Smooth muscle cell (in vitro differentiated cells): ENCODE measurements around the gene CDH23. TPM values are rescaled to one million over a fixed set of nuclear protein-coding genes. Genes with fewer than 3 reads are reported as not detected.

Source experiments
- DNase-seq: peaks from one replicate; lab custom pipeline; 2025; ENCODE audit not compliant: unreplicated experiment; lab: John Stamatoyannopoulos, UW
- H2AFZ ChIP-seq: fragments of 200-600 bp; sonication (generic); 2 replicates; pipeline ENCODE4 v1.6.0; 2016; ENCODE audit warnings: antibody characterized with exemption, low read depth, mild to moderate bottlenecking
- H3F3A ChIP-seq: fragments of 200-600 bp; sonication (generic); 2 replicates; pipeline ENCODE4 v1.6.0; 2017; ENCODE audit warnings: antibody characterized with exemption, low read depth
- H3K27ac ChIP-seq: fragments of 200-600 bp; sonication (generic); 2 replicates; pipeline ENCODE4 v1.5.1; 2016; ENCODE audit warnings: low read depth, mild to moderate bottlenecking
- H3K27me3 ChIP-seq: fragments of 200-600 bp; sonication (generic); 2 replicates; pipeline ENCODE4 v1.6.1; 2016; ENCODE audit warnings: low read depth, mild to moderate bottlenecking
- H3K36me3 ChIP-seq: fragments of 200-600 bp; sonication (generic); 2 replicates; pipeline ENCODE4 v1.5.1; 2016; ENCODE audit warnings: low read depth
- H3K4me1 ChIP-seq: fragments of 200-600 bp; sonication (generic); 2 replicates; pipeline ENCODE4 v1.5.1; 2016; ENCODE audit warnings: low read depth
- H3K4me2 ChIP-seq: fragments of 200-600 bp; sonication (generic); 2 replicates; pipeline ENCODE4 v1.6.0; 2016; ENCODE audit warnings: mild to moderate bottlenecking
- H3K4me3 ChIP-seq: fragments of 200-600 bp; sonication (generic); 2 replicates; pipeline ENCODE4 v1.5.1; 2016; ENCODE audit warnings: mild to moderate bottlenecking
- H3K79me2 ChIP-seq: fragments of 200-600 bp; sonication (generic); 2 replicates; pipeline ENCODE4 v1.6.0; 2016; ENCODE audit warnings: low read depth, mild to moderate bottlenecking
- H3K9ac ChIP-seq: fragments of 200-600 bp; sonication (generic); 2 replicates; pipeline ENCODE4 v1.6.0; 2016; ENCODE audit warnings: low read depth
- H3K9me3 ChIP-seq: fragments of 200-600 bp; sonication (generic); replicated peaks from 2 replicates; pipeline ENCODE4 v1.5.1; 2016; ENCODE audit warnings: low read depth
- H4K20me1 ChIP-seq: fragments of 200-600 bp; sonication (generic); 2 replicates; pipeline ENCODE4 v1.6.0; 2016; ENCODE audit warnings: low read depth
- CTCF ChIP-seq: fragments of 200-600 bp; sonication (generic); IDR thresholded peaks from 2 replicates; pipeline ENCODE4 v1.5.1; 2017; ENCODE audit warnings: borderline replicate concordance, mild to moderate bottlenecking, antibody characterized with exemption; ENCODE audit not compliant: insufficient read depth, poor library complexity, severe bottlenecking
- WGBS: methylation state at CpG from one replicate; pipeline ENCODE4 v1.1.7; 2016; ENCODE audit warnings: low lambda C conversion rate; 5-methylcytosine and 5-hydroxymethylcytosine counted together
- polyA plus RNA-seq: library from polyadenylated mRNA; unstranded; fragments of >200 nt; fragmentation: Nextera tagmentation; extraction: Ambion mirVana; gene quantifications from 2 replicates; pipeline ENCODE4 v1.2.1, GENCODE V29; 2016
- total RNA-seq: library from RNA; depleted of rRNA; stranded (reverse); fragments of >200 nt; gene quantifications from 2 replicates; pipeline ENCODE4 v1.2.3, GENCODE V29; 2014

The CDH23 gene
- total and polyA plus RNA-seq, 2 experiments from 2014 or later: 0.99 to 2.5 TPM

- no peaks in the 10 kb centered on the region for H4K20me1 ChIP-seq
- H3K4me2 ChIP-seq: no peak overlapping the region
- H3K4me3 ChIP-seq: no peak overlapping the region
- no peaks in the 10 kb centered on the region for H3K79me2 ChIP-seq
- H3K27ac ChIP-seq: no peak overlapping the region
- no peak for TF ChIP-seq CTCF
- H3K9ac ChIP-seq: no peak overlapping the region
- 77% methylated on average over 10 of the region's 10 CpGs for WGBS
- no peak overlapping the region for H2AFZ ChIP-seq
- no peaks in the 10 kb centered on the region for H3K4me1 ChIP-seq
- H3K27me3 ChIP-seq: peaks cover 4% of the 10 kb centered on the region
- no peaks in the 10 kb centered on the region for H3F3A ChIP-seq
- no peak for DNase-seq
- no peaks in the 10 kb centered on the region for H3K36me3 ChIP-seq
- H3K9me3 ChIP-seq: no peaks in the 10 kb centered on the region
These were observed 332.5 kb downstream of the CDH23 start for GRCh38 chr10:71729161-71729636.

- no peak overlapping the region for H2AFZ ChIP-seq
- H3K4me2 ChIP-seq: no peak overlapping the region
- no peak overlapping the region for H3K27ac ChIP-seq
- DNase-seq: no peak
- H3K36me3 ChIP-seq: no peaks in the 10 kb centered on the region
- H3K9me3 ChIP-seq: no peaks in the 10 kb centered on the region
- no peaks in the 10 kb centered on the region for H3K4me1 ChIP-seq
- H4K20me1 ChIP-seq: no peaks in the 10 kb centered on the region
- H3F3A ChIP-seq: no peaks in the 10 kb centered on the region
- H3K79me2 ChIP-seq: no peaks in the 10 kb centered on the region
- TF ChIP-seq CTCF: no peak
- no peak overlapping the region for H3K9ac ChIP-seq
- WGBS: 96% methylated on average over 12 of the region's 12 CpGs
- peaks cover 4% of the 10 kb centered on the region for H3K27me3 ChIP-seq
- H3K4me3 ChIP-seq: no peak overlapping the region
These were observed 335.1 kb downstream of the CDH23 start for GRCh38 chr10:71731791-71732190.

- WGBS: 89% methylated on average over 5 of the region's 5 CpGs
- H4K20me1 ChIP-seq: no peaks in the 10 kb centered on the region
- H3K9ac ChIP-seq: no peak overlapping the region
- TF ChIP-seq CTCF: no peak
- H3K4me3 ChIP-seq: no peak overlapping the region
- H3K27ac ChIP-seq: no peak overlapping the region
- no peak overlapping the region for H3K4me2 ChIP-seq
- no peaks in the 10 kb centered on the region for H3K9me3 ChIP-seq
- no peak for DNase-seq
- H2AFZ ChIP-seq: no peak overlapping the region
- H3K36me3 ChIP-seq: no peaks in the 10 kb centered on the region
- H3K27me3 ChIP-seq: peaks cover 4% of the 10 kb centered on the region
- H3K4me1 ChIP-seq: no peaks in the 10 kb centered on the region
- no peaks in the 10 kb centered on the region for H3F3A ChIP-seq
- H3K79me2 ChIP-seq: no peaks in the 10 kb centered on the region
These were observed 338.1 kb downstream of the CDH23 start for GRCh38 chr10:71734797-71735196.
